Endodermal cell (in vitro differentiated cells): ENCODE results near the gene OLR1. TPM values are rescaled to one million over a fixed set of nuclear protein-coding genes. Genes with fewer than 3 reads are reported as not detected.

ENCODE experiments used
- DNase-seq: peaks from one replicate; pipeline ENCODE4 v3.0.0-alpha.2; 2017
- H3K27ac ChIP-seq: 2 replicates; pipeline ENCODE4 v1.5.1; 2013; ENCODE audit warnings: mild to moderate bottlenecking, low read depth, low read length, moderate library complexity
- H3K27me3 ChIP-seq: 2 replicates; pipeline ENCODE4 v1.6.1; 2013; ENCODE audit warnings: mild to moderate bottlenecking, low read length, moderate library complexity; ENCODE audit not compliant: insufficient read depth, control insufficient read depth, poor library complexity, severe bottlenecking
- H3K36me3 ChIP-seq: 2 replicates; pipeline ENCODE4 v1.7.0; 2013; ENCODE audit warnings: mild to moderate bottlenecking, low read length, moderate library complexity; ENCODE audit not compliant: control insufficient read depth, insufficient read depth
- H3K4me1 ChIP-seq: one replicate; pipeline ENCODE4 v1.7.0; 2013; ENCODE audit warnings: low read length; ENCODE audit not compliant: control insufficient read depth, insufficient read depth
- H3K4me3 ChIP-seq: 2 replicates; pipeline ENCODE4 v1.5.1; 2013; ENCODE audit warnings: mild to moderate bottlenecking, low read length, moderate library complexity
- H3K9ac ChIP-seq: 2 replicates; pipeline ENCODE4 v1.6.1; 2013; ENCODE audit warnings: mild to moderate bottlenecking, low read length, moderate library complexity; ENCODE audit not compliant: poor library complexity, severe bottlenecking; ENCODE audit errors: extremely low read depth
- H3K9me3 ChIP-seq: 2 replicates; pipeline ENCODE4 v1.6.1; 2013; ENCODE audit warnings: mild to moderate bottlenecking, low read length, moderate library complexity; ENCODE audit not compliant: control insufficient read depth
- H3K27ac Mint-ChIP-seq: 2 replicates; pipeline ENCODE4 v1.8.0; 2020; ENCODE audit warnings: mixed read lengths
- H3K27me3 Mint-ChIP-seq: 2 replicates; pipeline ENCODE4 v1.8.0; 2021; ENCODE audit warnings: mild to moderate bottlenecking, mixed read lengths; ENCODE audit not compliant: insufficient read depth
- H3K36me3 Mint-ChIP-seq: 2 replicates; pipeline ENCODE4 v1.8.0; 2020; ENCODE audit warnings: low read depth, mixed read lengths
- H3K4me1 Mint-ChIP-seq: 2 replicates; pipeline ENCODE4 v1.8.0; 2020; ENCODE audit warnings: mixed read lengths
- H3K4me3 Mint-ChIP-seq: 2 replicates; pipeline ENCODE4 v1.8.0; 2020; ENCODE audit warnings: mild to moderate bottlenecking, moderate library complexity, mixed read lengths
- H3K9me3 Mint-ChIP-seq: 2 replicates; pipeline ENCODE4 v1.8.0; 2020; ENCODE audit warnings: mild to moderate bottlenecking, mixed read lengths
- WGBS, 2 experiments: methylation state at CpG; one replicate each; pipeline versions ENCODE4 v1.1.5 to v1.1.7; 2013; ENCODE audit warnings: missing lambda C conversion rate in 2 of 2, mixed read lengths in 1 of 2; ENCODE audit not compliant: insufficient coverage in 1 of 2, insufficient read length in 1 of 2; 5-methylcytosine and 5-hydroxymethylcytosine counted together
- total RNA-seq, 2 donors: library from RNA; stranded (reverse); fragmentation: NEBNext Ultra II Directional in 1 of 2; extraction: Animal tissue kit (Norgen Biotek cat#: 25700) in 1 of 2; gene quantifications; 2 replicates in 1 of 2; 3 replicates in 1 of 2; pipeline ENCODE4 v1.2.1, GENCODE V29; 2021
- TF ChIP-seq, protein P1 (sequence below): fragments of 200-600 bp; sonication (generic); conservative IDR thresholded peaks from 2 replicates; pipeline ENCODE4 v1.5.0; 2021; ENCODE audit warnings: antibody characterized with exemption, mild to moderate bottlenecking

OLR1 gene
- total RNA-seq, 2 donors from 2014 or later = 0.22 TPM; not detected in 1

GRCh38 chr12:10115890-10116289 is 56.0 kb downstream of the OLR1 start:
- H3K36me3 Mint-ChIP-seq = no peaks in the 10 kb centered on the region
- H3K9ac ChIP-seq = no peak overlapping the region
- H3K4me3 ChIP-seq = no peak overlapping the region
- H3K9me3 ChIP-seq = no peaks in the 10 kb centered on the region
- no peaks in the 10 kb centered on the region for H3K27me3 ChIP-seq
- no peaks in the 10 kb centered on the region for H3K4me1 ChIP-seq
- no peak overlapping the region for H3K4me3 Mint-ChIP-seq
- H3K36me3 ChIP-seq = no peaks in the 10 kb centered on the region
- no peaks in the 10 kb centered on the region for H3K27me3 Mint-ChIP-seq
- WGBS, 2 experiments = 92 to 96% methylated on average over 5 to 7 of the region's 7 CpGs
- no peak overlapping the region for H3K27ac Mint-ChIP-seq
- TF ChIP-seq, protein P1, sequence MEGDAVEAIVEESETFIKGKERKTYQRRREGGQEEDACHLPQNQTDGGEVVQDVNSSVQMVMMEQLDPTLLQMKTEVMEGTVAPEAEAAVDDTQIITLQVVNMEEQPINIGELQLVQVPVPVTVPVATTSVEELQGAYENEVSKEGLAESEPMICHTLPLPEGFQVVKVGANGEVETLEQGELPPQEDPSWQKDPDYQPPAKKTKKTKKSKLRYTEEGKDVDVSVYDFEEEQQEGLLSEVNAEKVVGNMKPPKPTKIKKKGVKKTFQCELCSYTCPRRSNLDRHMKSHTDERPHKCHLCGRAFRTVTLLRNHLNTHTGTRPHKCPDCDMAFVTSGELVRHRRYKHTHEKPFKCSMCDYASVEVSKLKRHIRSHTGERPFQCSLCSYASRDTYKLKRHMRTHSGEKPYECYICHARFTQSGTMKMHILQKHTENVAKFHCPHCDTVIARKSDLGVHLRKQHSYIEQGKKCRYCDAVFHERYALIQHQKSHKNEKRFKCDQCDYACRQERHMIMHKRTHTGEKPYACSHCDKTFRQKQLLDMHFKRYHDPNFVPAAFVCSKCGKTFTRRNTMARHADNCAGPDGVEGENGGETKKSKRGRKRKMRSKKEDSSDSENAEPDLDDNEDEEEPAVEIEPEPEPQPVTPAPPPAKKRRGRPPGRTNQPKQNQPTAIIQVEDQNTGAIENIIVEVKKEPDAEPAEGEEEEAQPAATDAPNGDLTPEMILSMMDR = no peak
- H3K4me1 Mint-ChIP-seq = no peaks in the 10 kb centered on the region
- H3K27ac ChIP-seq = no peak overlapping the region
- DNase-seq = no peak
- peaks cover 14% of the 10 kb centered on the region for H3K9me3 Mint-ChIP-seq

GRCh38 chr12:10115311-10115710 is 56.6 kb downstream of the OLR1 start:
- Mint-ChIP-seq H3K4me3 (no peak overlapping the region), H3K4me1 (no peaks in the 10 kb centered on the region), H3K9me3 (peaks cover 17% of the 10 kb centered on the region), H3K36me3 (no peaks in the 10 kb centered on the region), H3K27ac (no peak overlapping the region), H3K27me3 (no peaks in the 10 kb centered on the region)
- Histone ChIP-seq H3K9me3 (no peaks in the 10 kb centered on the region), H3K4me1 (no peaks in the 10 kb centered on the region), H3K36me3 (no peaks in the 10 kb centered on the region), H3K27me3 (no peaks in the 10 kb centered on the region), H3K27ac (no peak overlapping the region), H3K4me3 (no peak overlapping the region), H3K9ac (no peak overlapping the region)
- TF ChIP-seq, protein P1 = no peak
- DNase-seq = no peak
- 88 to 95% methylated on average over 12 to 15 of the region's 15 CpGs for WGBS, 2 experiments

- Mint-ChIP-seq H3K27me3 (no peaks in the 10 kb centered on the region), H3K27ac (no peak overlapping the region), H3K36me3 (no peaks in the 10 kb centered on the region), H3K4me1 (no peaks in the 10 kb centered on the region), H3K9me3 (peaks cover 17% of the 10 kb centered on the region), H3K4me3 (no peak overlapping the region)
- no peak overlapping the region for H3K27ac ChIP-seq
- H3K4me1 ChIP-seq = no peaks in the 10 kb centered on the region
- H3K9me3 ChIP-seq = no peaks in the 10 kb centered on the region
- no peak overlapping the region for H3K9ac ChIP-seq
- no peak overlapping the region for H3K4me3 ChIP-seq
- no CpG with 5 or more reads among the region's 1 CpG for WGBS, 2 experiments
- H3K27me3 ChIP-seq = no peaks in the 10 kb centered on the region
- H3K36me3 ChIP-seq = no peaks in the 10 kb centered on the region
- TF ChIP-seq, protein P1 = no peak
- no peak for DNase-seq
Observed at GRCh38 chr12:10113920-10114319, 58.0 kb downstream of the OLR1 start.
